NOMO-1 treated with dmso at 0.1 percent for 144 hours (cell line): Measurements from ENCODE around the gene NRP2.

ENCODE experiments used
- DNase-seq: peaks from one replicate; lab custom pipeline; 2025; ENCODE audit not compliant: unreplicated experiment; lab: John Stamatoyannopoulos, UW

NRP2 gene

GRCh38 chr2:205682239-205682970 is at the start of gene NRP2:
TSS of gene NRP2 (plus strand) at chr2:205682501. CDS start at chr2:205683291, 790 bp downstream.
- DNase-seq = peak; percentile 21

- no peak for DNase-seq
Observed at GRCh38 chr2:205633994-205634393, 48.3 kb upstream of the NRP2 start.

- no peak for DNase-seq
Observed at GRCh38 chr2:205636549-205637319, 45.6 kb upstream of the NRP2 start.

- no peak for DNase-seq
Observed at GRCh38 chr2:205637320-205637602, 45.0 kb upstream of the NRP2 start.

GRCh38 chr2:205637779-205638503 is 44.4 kb upstream of the NRP2 start:
- DNase-seq = no peak

- no peak for DNase-seq
Observed at GRCh38 chr2:205640716-205641115, 41.6 kb upstream of the NRP2 start.

GRCh38 chr2:205642599-205643356 is 39.5 kb upstream of the NRP2 start:
- no peak for DNase-seq

GRCh38 chr2:205643391-205643885 is 38.9 kb upstream of the NRP2 start:
- no peak for DNase-seq

- no peak for DNase-seq
Observed at GRCh38 chr2:205644018-205644417, 38.3 kb upstream of the NRP2 start.

- peak; percentile 10 for DNase-seq
Observed at GRCh38 chr2:205646680-205647079, 35.6 kb upstream of the NRP2 start.

- DNase-seq = no peak
Observed at GRCh38 chr2:205650450-205650849, 31.9 kb upstream of the NRP2 start.

- DNase-seq = no peak
Observed at GRCh38 chr2:205650931-205651330, 31.4 kb upstream of the NRP2 start.

GRCh38 chr2:205651719-205652118 is 30.6 kb upstream of the NRP2 start:
- no peak for DNase-seq

- DNase-seq = no peak
Observed at GRCh38 chr2:205654878-205655605, 27.3 kb upstream of the NRP2 start.

- no peak for DNase-seq
Observed at GRCh38 chr2:205655779-205656456, 26.4 kb upstream of the NRP2 start.

- no peak for DNase-seq
Observed at GRCh38 chr2:205656461-205656860, 25.8 kb upstream of the NRP2 start.

- DNase-seq = no peak
Observed at GRCh38 chr2:205656941-205657340, 25.4 kb upstream of the NRP2 start.

- no peak for DNase-seq
Observed at GRCh38 chr2:205657579-205657978, 24.7 kb upstream of the NRP2 start.

GRCh38 chr2:205658068-205658467 is 24.2 kb upstream of the NRP2 start:
- DNase-seq = no peak

- DNase-seq = no peak
Observed at GRCh38 chr2:205658572-205658971, 23.7 kb upstream of the NRP2 start.
